ENCODE data around the gene LEUTX. TPM values are rescaled to one million over a fixed set of nuclear protein-coding genes. Genes with fewer than 3 reads are reported as not detected.

The LEUTX gene
- total and polyA plus RNA-seq, 2 experiments from 2014 or later: not detected

DNA sequence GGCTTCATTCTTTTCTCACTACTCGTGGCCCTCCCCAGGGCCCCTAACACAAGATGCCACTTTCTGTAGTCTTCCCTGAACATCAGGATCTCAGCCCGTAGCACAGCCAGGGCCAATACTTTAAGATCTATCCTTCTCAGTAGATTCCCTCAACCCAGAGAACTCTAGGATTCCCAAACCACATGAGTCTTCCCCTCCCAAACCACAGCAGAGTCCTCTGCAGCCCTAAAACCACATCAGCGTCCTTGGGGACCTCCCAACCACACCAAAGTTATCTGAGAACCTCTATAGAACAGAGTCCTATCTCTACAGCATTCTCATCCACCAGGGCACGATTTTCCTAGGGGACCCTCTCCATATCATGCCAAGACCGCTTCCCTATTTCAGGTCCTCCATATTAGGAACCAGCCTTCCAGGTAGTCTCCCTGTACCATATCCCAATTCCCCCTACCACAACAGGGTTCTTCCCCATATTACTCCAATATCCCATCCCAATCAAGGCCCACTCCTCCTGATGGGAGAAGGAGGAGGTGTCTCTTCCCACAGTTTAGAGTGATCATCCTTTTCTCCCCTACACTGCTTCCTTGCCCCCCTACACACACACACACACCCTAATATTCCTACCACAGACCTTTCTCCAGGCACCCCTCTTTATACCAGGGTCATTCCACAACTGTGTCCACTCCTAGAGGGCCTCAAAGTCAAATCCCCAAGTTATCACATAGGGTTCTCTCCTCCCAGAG is 53.9 kb downstream of the LEUTX start:
- peaks cover 3% of the 10 kb centered on the region; the same call in 1 of the 2 replicates for H4K20me1 ChIP-seq (replicated peaks; ENCODE audit: insufficient read depth)
- no peak overlapping the region for H3K27ac ChIP-seq (ENCODE audit: low read depth)
- H3K4me3 ChIP-seq: peak overlapping the region; percentile 86
- H2AFZ ChIP-seq: no peak overlapping the region
- peaks cover 16% of the 10 kb centered on the region for H3K27me3 Mint-ChIP-seq (ENCODE audit: insufficient read depth, low read depth, poor library complexity)
- H3K27ac Mint-ChIP-seq: peak overlapping the region; percentile 90
- peak overlapping the region; percentile 88 for H3K4me2 ChIP-seq
- peaks cover 67% of the 10 kb centered on the region for H3K36me3 Mint-ChIP-seq (ENCODE audit: low read depth)
- peaks cover 5% of the 10 kb centered on the region; the same call in 1 of the 2 replicates for H3K4me1 ChIP-seq (ENCODE audit: insufficient read depth)
- no peak for ATAC-seq
- no peak for DNase-seq (ENCODE audit: low spot score)
- peaks cover 25% of the 10 kb centered on the region for H3F3A ChIP-seq (replicated peaks; ENCODE audit: low read depth)
- H3K9me2 ChIP-seq (ENCODE audit: insufficient read depth): no peaks in the 10 kb centered on the region
- H3K4me3 Mint-ChIP-seq: peak overlapping the region; percentile 74
- peaks cover 29% of the 10 kb centered on the region for H3K36me3 ChIP-seq (ENCODE audit: insufficient read depth)
- no peaks in the 10 kb centered on the region for H3K9me3 Mint-ChIP-seq
- TF ChIP-seq EZH2phosphoT487 (IDR thresholded peaks at IDR 0.05; ENCODE audit: unreplicated experiment) (no peak), STAT1 (IDR thresholded peaks at IDR 0.05; ENCODE audit: unreplicated experiment) (no peak), CREB1 (CRISPR knock-in tag; IDR thresholded peaks at IDR 0.05; ENCODE audit: low read depth) (no peak), ZNF114 (CRISPR knock-in tag; IDR thresholded peaks at IDR 0.05) (no peak), POLR2AphosphoS5 (IDR thresholded peaks at IDR 0.05; ENCODE audit: low read depth) (no peak), ZNF331 (CRISPR knock-in tag; IDR thresholded peaks at IDR 0.05; ENCODE audit: low read depth) (no peak)
- TF ChIP-seq, protein P1, sequence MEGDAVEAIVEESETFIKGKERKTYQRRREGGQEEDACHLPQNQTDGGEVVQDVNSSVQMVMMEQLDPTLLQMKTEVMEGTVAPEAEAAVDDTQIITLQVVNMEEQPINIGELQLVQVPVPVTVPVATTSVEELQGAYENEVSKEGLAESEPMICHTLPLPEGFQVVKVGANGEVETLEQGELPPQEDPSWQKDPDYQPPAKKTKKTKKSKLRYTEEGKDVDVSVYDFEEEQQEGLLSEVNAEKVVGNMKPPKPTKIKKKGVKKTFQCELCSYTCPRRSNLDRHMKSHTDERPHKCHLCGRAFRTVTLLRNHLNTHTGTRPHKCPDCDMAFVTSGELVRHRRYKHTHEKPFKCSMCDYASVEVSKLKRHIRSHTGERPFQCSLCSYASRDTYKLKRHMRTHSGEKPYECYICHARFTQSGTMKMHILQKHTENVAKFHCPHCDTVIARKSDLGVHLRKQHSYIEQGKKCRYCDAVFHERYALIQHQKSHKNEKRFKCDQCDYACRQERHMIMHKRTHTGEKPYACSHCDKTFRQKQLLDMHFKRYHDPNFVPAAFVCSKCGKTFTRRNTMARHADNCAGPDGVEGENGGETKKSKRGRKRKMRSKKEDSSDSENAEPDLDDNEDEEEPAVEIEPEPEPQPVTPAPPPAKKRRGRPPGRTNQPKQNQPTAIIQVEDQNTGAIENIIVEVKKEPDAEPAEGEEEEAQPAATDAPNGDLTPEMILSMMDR (conservative IDR thresholded peaks at IDR 0.05; ENCODE audit: low read depth in 2 of 2): no peak
- TF ChIP-seq, protein P2, sequence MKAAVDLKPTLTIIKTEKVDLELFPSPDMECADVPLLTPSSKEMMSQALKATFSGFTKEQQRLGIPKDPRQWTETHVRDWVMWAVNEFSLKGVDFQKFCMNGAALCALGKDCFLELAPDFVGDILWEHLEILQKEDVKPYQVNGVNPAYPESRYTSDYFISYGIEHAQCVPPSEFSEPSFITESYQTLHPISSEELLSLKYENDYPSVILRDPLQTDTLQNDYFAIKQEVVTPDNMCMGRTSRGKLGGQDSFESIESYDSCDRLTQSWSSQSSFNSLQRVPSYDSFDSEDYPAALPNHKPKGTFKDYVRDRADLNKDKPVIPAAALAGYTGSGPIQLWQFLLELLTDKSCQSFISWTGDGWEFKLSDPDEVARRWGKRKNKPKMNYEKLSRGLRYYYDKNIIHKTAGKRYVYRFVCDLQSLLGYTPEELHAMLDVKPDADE (IDR thresholded peaks at IDR 0.05): no peak
- TF ChIP-seq, protein P3, sequence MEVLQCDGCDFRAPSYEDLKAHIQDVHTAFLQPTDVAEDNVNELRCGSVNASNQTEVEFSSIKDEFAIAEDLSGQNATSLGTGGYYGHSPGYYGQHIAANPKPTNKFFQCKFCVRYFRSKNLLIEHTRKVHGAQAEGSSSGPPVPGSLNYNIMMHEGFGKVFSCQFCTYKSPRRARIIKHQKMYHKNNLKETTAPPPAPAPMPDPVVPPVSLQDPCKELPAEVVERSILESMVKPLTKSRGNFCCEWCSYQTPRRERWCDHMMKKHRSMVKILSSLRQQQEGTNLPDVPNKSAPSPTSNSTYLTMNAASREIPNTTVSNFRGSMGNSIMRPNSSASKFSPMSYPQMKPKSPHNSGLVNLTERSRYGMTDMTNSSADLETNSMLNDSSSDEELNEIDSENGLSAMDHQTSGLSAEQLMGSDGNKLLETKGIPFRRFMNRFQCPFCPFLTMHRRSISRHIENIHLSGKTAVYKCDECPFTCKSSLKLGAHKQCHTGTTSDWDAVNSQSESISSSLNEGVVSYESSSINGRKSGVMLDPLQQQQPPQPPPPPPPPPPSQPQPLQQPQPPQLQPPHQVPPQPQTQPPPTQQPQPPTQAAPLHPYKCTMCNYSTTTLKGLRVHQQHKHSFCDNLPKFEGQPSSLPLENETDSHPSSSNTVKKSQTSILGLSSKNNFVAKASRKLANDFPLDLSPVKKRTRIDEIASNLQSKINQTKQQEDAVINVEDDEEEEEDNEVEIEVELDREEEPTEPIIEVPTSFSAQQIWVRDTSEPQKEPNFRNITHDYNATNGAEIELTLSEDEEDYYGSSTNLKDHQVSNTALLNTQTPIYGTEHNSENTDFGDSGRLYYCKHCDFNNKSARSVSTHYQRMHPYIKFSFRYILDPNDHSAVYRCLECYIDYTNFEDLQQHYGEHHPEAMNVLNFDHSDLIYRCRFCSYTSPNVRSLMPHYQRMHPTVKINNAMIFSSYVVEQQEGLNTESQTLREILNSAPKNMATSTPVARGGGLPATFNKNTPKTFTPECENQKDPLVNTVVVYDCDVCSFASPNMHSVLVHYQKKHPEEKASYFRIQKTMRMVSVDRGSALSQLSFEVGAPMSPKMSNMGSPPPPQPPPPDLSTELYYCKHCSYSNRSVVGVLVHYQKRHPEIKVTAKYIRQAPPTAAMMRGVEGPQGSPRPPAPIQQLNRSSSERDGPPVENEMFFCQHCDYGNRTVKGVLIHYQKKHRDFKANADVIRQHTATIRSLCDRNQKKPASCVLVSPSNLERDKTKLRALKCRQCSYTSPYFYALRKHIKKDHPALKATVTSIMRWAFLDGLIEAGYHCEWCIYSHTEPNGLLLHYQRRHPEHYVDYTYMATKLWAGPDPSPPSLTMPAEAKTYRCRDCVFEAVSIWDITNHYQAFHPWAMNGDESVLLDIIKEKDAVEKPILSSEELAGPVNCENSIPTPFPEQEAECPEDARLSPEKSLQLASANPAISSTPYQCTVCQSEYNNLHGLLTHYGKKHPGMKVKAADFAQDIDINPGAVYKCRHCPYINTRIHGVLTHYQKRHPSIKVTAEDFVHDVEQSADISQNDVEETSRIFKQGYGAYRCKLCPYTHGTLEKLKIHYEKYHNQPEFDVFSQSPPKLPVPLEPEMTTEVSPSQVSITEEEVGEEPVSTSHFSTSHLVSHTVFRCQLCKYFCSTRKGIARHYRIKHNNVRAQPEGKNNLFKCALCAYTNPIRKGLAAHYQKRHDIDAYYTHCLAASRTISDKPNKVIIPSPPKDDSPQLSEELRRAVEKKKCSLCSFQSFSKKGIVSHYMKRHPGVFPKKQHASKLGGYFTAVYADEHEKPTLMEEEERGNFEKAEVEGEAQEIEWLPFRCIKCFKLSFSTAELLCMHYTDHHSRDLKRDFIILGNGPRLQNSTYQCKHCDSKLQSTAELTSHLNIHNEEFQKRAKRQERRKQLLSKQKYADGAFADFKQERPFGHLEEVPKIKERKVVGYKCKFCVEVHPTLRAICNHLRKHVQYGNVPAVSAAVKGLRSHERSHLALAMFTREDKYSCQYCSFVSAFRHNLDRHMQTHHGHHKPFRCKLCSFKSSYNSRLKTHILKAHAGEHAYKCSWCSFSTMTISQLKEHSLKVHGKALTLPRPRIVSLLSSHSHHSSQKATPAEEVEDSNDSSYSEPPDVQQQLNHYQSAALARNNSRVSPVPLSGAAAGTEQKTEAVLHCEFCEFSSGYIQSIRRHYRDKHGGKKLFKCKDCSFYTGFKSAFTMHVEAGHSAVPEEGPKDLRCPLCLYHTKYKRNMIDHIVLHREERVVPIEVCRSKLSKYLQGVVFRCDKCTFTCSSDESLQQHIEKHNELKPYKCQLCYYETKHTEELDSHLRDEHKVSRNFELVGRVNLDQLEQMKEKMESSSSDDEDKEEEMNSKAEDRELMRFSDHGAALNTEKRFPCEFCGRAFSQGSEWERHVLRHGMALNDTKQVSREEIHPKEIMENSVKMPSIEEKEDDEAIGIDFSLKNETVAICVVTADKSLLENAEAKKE (CRISPR knock-in tag; IDR thresholded peaks at IDR 0.05): no peak
- peaks cover 6% of the 10 kb centered on the region for H3K79me2 ChIP-seq (replicated peaks; ENCODE audit: insufficient read depth)
- H3K27me3 ChIP-seq (ENCODE audit: insufficient read depth): no peaks in the 10 kb centered on the region
- peaks cover 17% of the 10 kb centered on the region for H3K4me1 Mint-ChIP-seq
